IMR-90 (cell line): ENCODE results near the gene AFF2. TPM values are rescaled to one million over a fixed set of nuclear protein-coding genes. Genes with fewer than 3 reads are reported as not detected.

Source experiments
- ATAC-seq: fragments of 200-7000 bp; cut with Tn5 transposase; 2 replicates; pipeline ENCODE4 v1.9.1; 2020; ENCODE audit warnings: low read depth, mild to moderate bottlenecking, moderate library complexity
- BruUV-seq: library from RNA; stranded (reverse); fragments of 400-500 nt; replicated peaks from 2 replicates; lab custom pipeline; 2021; lab: Mats Ljungman, UMichigan
- CTCF ChIA-PET: fragments of 300-600 bp; formaldehyde crosslinking; extraction: SDS; loops from one replicate; lab custom pipeline; 2021; ENCODE audit warnings: antibody characterized with exemption; lab: Yijun Ruan, JAX
- POLR2A ChIA-PET: fragments of 300-600 bp; sonication (Branson Sonifier 250); formaldehyde crosslinking; loops from one replicate; lab custom pipeline; 2022; ENCODE audit warnings: antibody characterized with exemption; ENCODE audit not compliant: unreplicated experiment; lab: Charles Lee
- DNase-seq: peaks from one replicate; pipeline ENCODE4 v3.0.0; 2013
- H2AFZ ChIP-seq: replicated peaks from 2 replicates; pipeline ENCODE3; 2013; ENCODE audit warnings: low read length, mild to moderate bottlenecking; ENCODE audit not compliant: poor library complexity
- H2AK5ac ChIP-seq: 2 replicates; pipeline ENCODE4 v1.6.1; 2013; ENCODE audit warnings: low read depth, low read length, inconsistent platforms
- H2AK9ac ChIP-seq: replicated peaks from 2 replicates; pipeline ENCODE3; 2013; ENCODE audit warnings: mild to moderate bottlenecking, low read depth, low read length, moderate library complexity; ENCODE audit not compliant: poor library complexity
- H2BK120ac ChIP-seq: 2 replicates; pipeline ENCODE4 v1.6.1; 2013; ENCODE audit warnings: low read depth, low read length, inconsistent platforms
- H2BK15ac ChIP-seq: 3 replicates; pipeline ENCODE4 v1.6.1; 2013; ENCODE audit warnings: low read depth, low read length, inconsistent platforms
- H2BK20ac ChIP-seq: 2 replicates; pipeline ENCODE4 v1.6.1; 2013; ENCODE audit warnings: low read depth, mild to moderate bottlenecking, inconsistent platforms, low read length, moderate library complexity
- H2BK5ac ChIP-seq: 2 replicates; pipeline ENCODE4 v1.6.1; 2013; ENCODE audit warnings: mild to moderate bottlenecking, low read depth, low read length, inconsistent platforms; ENCODE audit not compliant: poor library complexity, severe bottlenecking
- H3K14ac ChIP-seq: replicated peaks from 2 replicates; pipeline ENCODE4 v1.6.1; 2013; ENCODE audit warnings: low read depth, low read length, inconsistent platforms
- H3K18ac ChIP-seq: 2 replicates; pipeline ENCODE4 v1.6.1; 2013; ENCODE audit warnings: low read depth, low read length, control low read depth
- H3K23ac ChIP-seq: 2 replicates; pipeline ENCODE4 v1.6.1; 2013; ENCODE audit warnings: low read depth, low read length, inconsistent platforms
- H3K27ac ChIP-seq: 2 replicates; pipeline ENCODE4 v1.5.1; 2013; ENCODE audit warnings: mild to moderate bottlenecking, control low read depth, low read length; ENCODE audit not compliant: insufficient read depth
- H3K27me3 ChIP-seq: 2 replicates; pipeline ENCODE4 v1.6.1; 2013; ENCODE audit warnings: low read length; ENCODE audit not compliant: control insufficient read depth, insufficient read depth
- H3K36me3 ChIP-seq: 2 replicates; pipeline ENCODE4 v1.6.1; 2013; ENCODE audit warnings: low read length, mixed read lengths; ENCODE audit not compliant: control insufficient read depth, insufficient read depth
- H3K4ac ChIP-seq: 2 replicates; pipeline ENCODE4 v1.6.1; 2013; ENCODE audit warnings: low read depth, low read length, inconsistent platforms
- H3K4me1 ChIP-seq: 2 replicates; pipeline ENCODE4 v1.6.1; 2013; ENCODE audit warnings: low read length, mixed read lengths; ENCODE audit not compliant: control insufficient read depth, insufficient read depth
- H3K4me2 ChIP-seq: 2 replicates; pipeline ENCODE4 v1.6.1; 2013; ENCODE audit warnings: low read depth, mild to moderate bottlenecking, control low read depth, low read length, moderate library complexity
- H3K4me3 ChIP-seq: 2 replicates; pipeline ENCODE4 v1.5.1; 2013; ENCODE audit warnings: low read depth, mild to moderate bottlenecking, control low read depth, low read length, moderate library complexity; ENCODE audit not compliant: insufficient read depth
- H3K56ac ChIP-seq: 2 replicates; pipeline ENCODE4 v1.6.1; 2013; ENCODE audit warnings: low read length, inconsistent platforms; ENCODE audit not compliant: insufficient read depth; ENCODE audit errors: extremely low read depth
- H3K79me1 ChIP-seq, 2 experiments: 2 replicates each; pipeline ENCODE4 v1.6.1; 2013; ENCODE audit warnings: low read length in 2 of 2, inconsistent platforms in 1 of 2, low read depth in 1 of 2
- H3K9ac ChIP-seq: 2 replicates; pipeline ENCODE4 v1.6.1; 2013; ENCODE audit warnings: low read depth, low read length, control low read depth
- H3K9me1 ChIP-seq: 2 replicates; pipeline ENCODE4 v1.6.1; 2013; ENCODE audit warnings: low read length, inconsistent platforms; ENCODE audit not compliant: insufficient read depth
- H3K9me3 ChIP-seq: 2 replicates; pipeline ENCODE4 v1.6.1; 2013; ENCODE audit warnings: low read length; ENCODE audit not compliant: control insufficient read depth, insufficient read depth
- H4K20me1 ChIP-seq: 2 replicates; pipeline ENCODE4 v1.6.1; 2013; ENCODE audit warnings: low read length, inconsistent platforms; ENCODE audit not compliant: insufficient read depth
- H4K5ac ChIP-seq: 2 replicates; pipeline ENCODE4 v1.6.1; 2013; ENCODE audit warnings: mild to moderate bottlenecking, low read depth, low read length, control low read depth
- H4K8ac ChIP-seq, 2 experiments: 2 replicates each; pipeline ENCODE4 v1.6.1; 2013; ENCODE audit warnings: low read depth in 2 of 2, low read length in 2 of 2, control low read depth in 1 of 2, inconsistent platforms in 1 of 2
- H4K91ac ChIP-seq: 2 replicates; pipeline ENCODE4 v1.6.1; 2013; ENCODE audit warnings: low read depth, low read length, inconsistent platforms; ENCODE audit not compliant: insufficient read depth
- BHLHE40 ChIP-seq: fragments of 150-350 bp; IDR thresholded peaks from 2 replicates; pipeline ENCODE4 v1.6.1; 2016; ENCODE audit warnings: mild to moderate bottlenecking, low read depth, low read length
- CEBPB ChIP-seq: IDR thresholded peaks from 2 replicates; pipeline ENCODE4 v1.6.1; 2012; ENCODE audit warnings: low read depth, low read length, improper control_type of control experiment
- CHD1 ChIP-seq: IDR thresholded peaks from 2 replicates; pipeline ENCODE4 v1.6.1; 2012; ENCODE audit warnings: low read depth, low read length, improper control_type of control experiment
- CTCF ChIP-seq: conservative IDR thresholded peaks from 2 replicates; pipeline ENCODE4 v1.5.1; 2012; ENCODE audit warnings: mild to moderate bottlenecking, low read depth, low read length, improper control_type of control experiment
- ELK1 ChIP-seq: fragments of 150-350 bp; IDR thresholded peaks from 2 replicates; pipeline ENCODE4 v1.6.1; 2016; ENCODE audit warnings: low read depth, mild to moderate bottlenecking, low read length, moderate library complexity, borderline replicate concordance
- FOS ChIP-seq: fragments of 150-350 bp; IDR thresholded peaks from 2 replicates; pipeline ENCODE4 v1.6.1; 2016; ENCODE audit warnings: low read depth, low read length
- MAFK ChIP-seq: IDR thresholded peaks from 2 replicates; pipeline ENCODE4 v1.6.1; 2012; ENCODE audit warnings: low read depth, low read length, improper control_type of control experiment
- MAZ ChIP-seq: IDR thresholded peaks from 2 replicates; pipeline ENCODE4 v1.6.1; 2012; ENCODE audit warnings: low read depth, mild to moderate bottlenecking, low read length, improper control_type of control experiment, moderate library complexity, borderline replicate concordance
- MXI1 ChIP-seq: IDR thresholded peaks from 2 replicates; pipeline ENCODE4 v1.6.1; 2012; ENCODE audit warnings: low read depth, mild to moderate bottlenecking, low read length, moderate library complexity, borderline replicate concordance
- NFE2L2 ChIP-seq: fragments of 150-350 bp; IDR thresholded peaks from 2 replicates; pipeline ENCODE4 v1.6.1; 2016; ENCODE audit warnings: low read depth, mild to moderate bottlenecking, low read length
- POLR2A ChIP-seq: IDR thresholded peaks from 2 replicates; pipeline ENCODE4 v1.6.1; 2012; ENCODE audit warnings: mild to moderate bottlenecking, low read depth, low read length
- RAD21 ChIP-seq: IDR thresholded peaks from 2 replicates; pipeline ENCODE4 v1.6.1; 2012; ENCODE audit warnings: low read length, improper control_type of control experiment
- RCOR1 ChIP-seq: IDR thresholded peaks from 2 replicates; pipeline ENCODE4 v1.6.1; 2012; ENCODE audit warnings: mild to moderate bottlenecking, low read length, improper control_type of control experiment; ENCODE audit not compliant: insufficient replicate concordance
- RFX5 ChIP-seq: IDR thresholded peaks from 2 replicates; pipeline ENCODE4 v1.8.0; 2012; ENCODE audit warnings: low read depth, mild to moderate bottlenecking, low read length, moderate library complexity
- SMC3 ChIP-seq: fragments of 150-350 bp; IDR thresholded peaks from 2 replicates; pipeline ENCODE4 v1.6.1; 2016; ENCODE audit warnings: low read depth, mild to moderate bottlenecking, antibody characterized with exemption, low read length, moderate library complexity
- USF2 ChIP-seq: fragments of 150-350 bp; IDR thresholded peaks from 2 replicates; pipeline ENCODE4 v1.6.1; 2017; ENCODE audit warnings: mild to moderate bottlenecking, antibody characterized with exemption, low read length, low read depth
- WGBS, 2 experiments: methylation state at CpG; one replicate each; pipeline versions ENCODE4 v1.1.5 to v1.1.7; 2013; ENCODE audit warnings: missing lambda C conversion rate in 2 of 2; ENCODE audit not compliant: insufficient read length in 1 of 2; ENCODE audit errors: extremely low coverage in 2 of 2; 5-methylcytosine and 5-hydroxymethylcytosine counted together
- dilution Hi-C: fragments of 300-500 bp; cut with HindIII; formaldehyde crosslinking; loops from one replicate; pipeline ENCODE4 v1.14.3; 2018; ENCODE audit warnings: low sequenced_read_pairs; ENCODE audit not compliant: unreplicated experiment
- in situ Hi-C: fragments of 300-500 bp; cut with MboI; formaldehyde crosslinking; loops from 3 replicates; pipeline ENCODE4 v1.14.3; 2019; ENCODE audit warnings: low sequenced_read_pairs, inconsistent platforms, mixed read lengths
- intact Hi-C: fragments of 100-400 bp; cut with micrococcal nuclease; formaldehyde crosslinking; loops from 2 replicates; pipeline ENCODE4 v1.10.0; 2022
- polyA plus RNA-seq, 3 experiments: library from polyadenylated mRNA; depleted of rRNA; stranded (reverse); fragments of >200 nt; gene quantifications; 2 replicates each; pipeline ENCODE4 v1.2.3, GENCODE V29; 2012; ENCODE audit warnings: low replicate concordance in 1 of 3
- total RNA-seq: library from RNA; depleted of rRNA; stranded (reverse); fragments of >200 nt; gene quantifications from 2 replicates; pipeline ENCODE4 v1.2.3, GENCODE V29; 2012

The AFF2 gene
- total and polyA plus RNA-seq, 2 of the 4 experiments (the other 2 are of a cell fraction): 0.15 to 0.72 TPM

GRCh38 chrX:148556498-148556897 is 56.1 kb downstream of the AFF2 start:
- no TSS peak for BruUV-seq
- WGBS, 2 experiments: no CpG with 5 or more reads among the region's 1 CpG
- ATAC-seq: no peak
- no peak overlapping the region for H3K23ac ChIP-seq
- no peak overlapping the region for H3K9ac ChIP-seq
- H3K9me1 ChIP-seq: no peaks in the 10 kb centered on the region
- H4K20me1 ChIP-seq: no peaks in the 10 kb centered on the region
- no peak for TF ChIP-seq FOS
- TF ChIP-seq MAZ: no peak
- no peak for TF ChIP-seq RCOR1
- TF ChIP-seq USF2: no peak
- no peak for TF ChIP-seq MAFK
- no peak for TF ChIP-seq RFX5
- TF ChIP-seq BHLHE40: no peak
- no peak for TF ChIP-seq NFE2L2
- no peak for TF ChIP-seq POLR2A
- no peak for TF ChIP-seq SMC3
- no peak for TF ChIP-seq CTCF
- TF ChIP-seq MXI1: no peak
- TF ChIP-seq ELK1: no peak
- no peak for TF ChIP-seq RAD21
- no peak for TF ChIP-seq CEBPB
- no peak for TF ChIP-seq CHD1
- no peak overlapping the region for H2BK15ac ChIP-seq
- ChIA-PET POLR2A (no interaction called here), CTCF (no interaction called here)
- H2AK9ac ChIP-seq: no peak overlapping the region
- H3K14ac ChIP-seq: no peak overlapping the region
- H2AFZ ChIP-seq: no peak overlapping the region
- no peak overlapping the region for H4K91ac ChIP-seq
- no peak overlapping the region for H4K5ac ChIP-seq
- H3K4me3 ChIP-seq: no peak overlapping the region
- H2BK20ac ChIP-seq: no peak overlapping the region
- H3K56ac ChIP-seq: no peak overlapping the region
- H3K9me3 ChIP-seq: peaks cover 2% of the 10 kb centered on the region; the same call in 1 of the 2 replicates
- H3K27ac ChIP-seq: no peak overlapping the region
- in situ Hi-C loops: no loop called here
- no peak overlapping the region for H3K18ac ChIP-seq
- no peaks in the 10 kb centered on the region for H3K36me3 ChIP-seq
- no peaks in the 10 kb centered on the region for H3K79me1 ChIP-seq
- intact Hi-C loops: no loop called here
- no peak overlapping the region for H2BK120ac ChIP-seq
- no peak overlapping the region for H3K4ac ChIP-seq
- no peak overlapping the region for H3K4me2 ChIP-seq
- H2BK5ac ChIP-seq: no peak overlapping the region
- no peak overlapping the region for H4K8ac ChIP-seq
- no peak overlapping the region for H2AK5ac ChIP-seq
- dilution Hi-C loops: no loop called here
- no peak for DNase-seq
- no peaks in the 10 kb centered on the region for H3K27me3 ChIP-seq
- no peaks in the 10 kb centered on the region for H3K4me1 ChIP-seq
